GM12878 (cell line): Measurements from ENCODE around the gene KLHL22. TPM values are rescaled to one million over a fixed set of nuclear protein-coding genes. Genes with fewer than 3 reads are reported as not detected.

Experiments used
- ATAC-seq: fragments of 200-7000 bp; cut with Tn5 transposase; 3 replicates; pipeline ENCODE4 v1.9.1; 2020; ENCODE audit warnings: mild to moderate bottlenecking, moderate library complexity
- BruUV-seq: library from RNA; stranded (reverse); fragments of 400-500 nt; replicated peaks from 2 replicates; lab custom pipeline; 2021; lab: Mats Ljungman, UMichigan
- CTCF ChIA-PET: fragments of 300-600 bp; sonication (Branson Sonifier 250); formaldehyde crosslinking; extraction: SDS; loops from one replicate; lab custom pipeline; 2021; ENCODE audit warnings: inconsistent platforms; lab: Yijun Ruan, JAX
- POLR2A ChIA-PET: fragments of 350-600 bp; formaldehyde crosslinking; extraction: SDS; loops from one replicate; lab custom pipeline; 2021; ENCODE audit warnings: inconsistent platforms; lab: Charles Lee
- RAD21 ChIA-PET: fragments of 300-600 bp; sonication (Branson Sonifier 250); formaldehyde crosslinking; loops from one replicate; lab custom pipeline; 2023; ENCODE audit warnings: antibody characterized with exemption; ENCODE audit not compliant: unreplicated experiment; lab: Charles Lee
- SMC1A ChIA-PET: fragments of 300-600 bp; sonication (Branson Sonifier 250); formaldehyde crosslinking; loops from one replicate; lab custom pipeline; 2023; ENCODE audit not compliant: unreplicated experiment, uncharacterized antibody; lab: Charles Lee
- DNase-seq: peaks from one replicate; pipeline ENCODE4 v3.0.0-alpha.2; 2011; ENCODE audit warnings: low read depth, low spot score
- FAIRE-seq: peaks from 3 replicates; lab custom pipeline; 2011; peaks lifted over from hg19 to GRCh38; lab: Jason Lieb, UNC
- H2AFZ ChIP-seq: 2 replicates; pipeline ENCODE4 v1.6.0; 2011; ENCODE audit warnings: low read depth, low read length, control low read depth; ENCODE audit not compliant: control insufficient read depth
- H3K27ac ChIP-seq: 2 replicates; pipeline ENCODE4 v1.5.1; 2011; ENCODE audit warnings: control low read depth; ENCODE audit not compliant: control insufficient read depth, insufficient read depth
- H3K27me3 ChIP-seq, 2 experiments: replicated peaks in 1 of 2; 2 replicates each; pipeline versions ENCODE4 v1.6.0 to v1.6.1; 2011; ENCODE audit warnings: low read length in 1 of 2; ENCODE audit not compliant: control insufficient read depth in 2 of 2, insufficient read depth in 2 of 2
- H3K36me3 ChIP-seq, 2 experiments: 2 replicates each; pipeline ENCODE4 v1.5.1; 2011; ENCODE audit warnings: low read length in 1 of 2; ENCODE audit not compliant: control insufficient read depth in 2 of 2, insufficient read depth in 2 of 2
- H3K4me1 ChIP-seq: 2 replicates; pipeline ENCODE4 v1.6.1; 2011; ENCODE audit warnings: mild to moderate bottlenecking, low read length, moderate library complexity, mixed read lengths; ENCODE audit not compliant: control insufficient read depth, insufficient read depth
- H3K4me2 ChIP-seq: 2 replicates; pipeline ENCODE4 v1.6.0; 2011; ENCODE audit warnings: control low read depth; ENCODE audit not compliant: control insufficient read depth, insufficient read depth
- H3K4me3 ChIP-seq: fragments of 200-600 bp; sonication (generic); 2 replicates; pipeline ENCODE4 v1.5.1; 2016
- H3K79me2 ChIP-seq: 2 replicates; pipeline ENCODE4 v1.6.0; 2011; ENCODE audit warnings: low read length; ENCODE audit not compliant: control insufficient read depth, insufficient read depth
- H3K9ac ChIP-seq: 2 replicates; pipeline ENCODE4 v1.8.0; 2011; ENCODE audit warnings: low read length, control low read depth, mixed read lengths; ENCODE audit not compliant: control insufficient read depth, insufficient read depth
- H3K9me3 ChIP-seq: replicated peaks from 3 replicates; pipeline ENCODE4 v1.5.1; 2011; ENCODE audit warnings: mild to moderate bottlenecking, low read length; ENCODE audit not compliant: control insufficient read depth, insufficient read depth
- H4K20me1 ChIP-seq: 2 replicates; pipeline ENCODE4 v1.6.0; 2011; ENCODE audit not compliant: control insufficient read depth, insufficient read depth
- BCLAF1 ChIP-seq: fragments of 450-650 bp; IDR thresholded peaks from 2 replicates; pipeline ENCODE4 v1.6.1; 2017; ENCODE audit warnings: antibody characterized with exemption, mild to moderate bottlenecking, moderate library complexity
- FOXK2 ChIP-seq: fragments of 450-650 bp; IDR thresholded peaks from 2 replicates; pipeline ENCODE4 v1.6.1; 2017; ENCODE audit warnings: mild to moderate bottlenecking, moderate library complexity
- GABPA ChIP-seq: IDR thresholded peaks from 2 replicates; pipeline ENCODE4 v1.6.1; 2014; ENCODE audit warnings: antibody characterized with exemption, low read depth, mild to moderate bottlenecking, inconsistent platforms
- HCFC1 ChIP-seq: fragments of 150-350 bp; IDR thresholded peaks from 2 replicates; pipeline ENCODE4 v1.6.1; 2014; ENCODE audit warnings: low read length
- HDGF ChIP-seq: fragments of 450-650 bp; IDR thresholded peaks from 2 replicates; pipeline ENCODE4 v1.6.1; 2016; ENCODE audit warnings: antibody characterized with exemption
- IRF4 ChIP-seq: IDR thresholded peaks from 2 replicates; pipeline ENCODE4 v1.6.1; 2011; ENCODE audit warnings: low read depth, low read length
- JUND ChIP-seq: IDR thresholded peaks from 2 replicates; pipeline ENCODE4 v1.6.1; 2012; ENCODE audit warnings: low read depth, mild to moderate bottlenecking, low read length, improper control_type of control experiment, moderate library complexity
- KDM1A ChIP-seq: fragments of 200-600 bp; sonication (generic); IDR thresholded peaks from 2 replicates; pipeline ENCODE4 v1.6.1; 2016; ENCODE audit warnings: borderline replicate concordance
- LARP7 ChIP-seq: fragments of 450-650 bp; IDR thresholded peaks from 2 replicates; pipeline ENCODE4 v1.6.1; 2017; ENCODE audit warnings: mild to moderate bottlenecking
- NFXL1 ChIP-seq: fragments of 450-650 bp; IDR thresholded peaks from 2 replicates; pipeline ENCODE4 v1.6.1; 2017; ENCODE audit warnings: antibody characterized with exemption, mild to moderate bottlenecking, borderline replicate concordance
- NKRF ChIP-seq: fragments of 450-650 bp; conservative IDR thresholded peaks from 2 replicates; pipeline ENCODE4 v1.6.1; 2017; ENCODE audit warnings: mild to moderate bottlenecking, moderate library complexity
- NR2C1 ChIP-seq: fragments of 450-650 bp; IDR thresholded peaks from 2 replicates; pipeline ENCODE4 v1.6.1; 2017; ENCODE audit warnings: antibody characterized with exemption, mild to moderate bottlenecking, moderate library complexity
- POLR2AphosphoS2 ChIP-seq: IDR thresholded peaks from 2 replicates; pipeline ENCODE4 v1.6.1; 2011; ENCODE audit warnings: low read depth, mild to moderate bottlenecking, low read length, improper control_type of control experiment, moderate library complexity
- RB1 ChIP-seq: fragments of 450-650 bp; formaldehyde crosslinking; IDR thresholded peaks from 2 replicates; pipeline ENCODE4 v1.6.1; 2017; ENCODE audit warnings: mild to moderate bottlenecking, borderline replicate concordance
- SMAD1 ChIP-seq: fragments of 450-650 bp; IDR thresholded peaks from 2 replicates; pipeline ENCODE4 v1.6.1; 2018; ENCODE audit warnings: mild to moderate bottlenecking, low read depth; ENCODE audit not compliant: partially characterized antibody
- SRF ChIP-seq, 2 experiments: IDR thresholded peaks; 2 replicates each; pipeline ENCODE4 v1.6.1; 2011; ENCODE audit warnings: low read depth in 2 of 2, low read length in 2 of 2, mild to moderate bottlenecking in 1 of 2, moderate library complexity in 1 of 2
- YBX1 ChIP-seq: fragments of 450-650 bp; IDR thresholded peaks from 2 replicates; pipeline ENCODE4 v1.6.1; 2016; ENCODE audit warnings: antibody characterized with exemption
- WGBS: methylation state at CpG from one replicate; pipeline ENCODE4 v1.1.6; 2016; ENCODE audit warnings: low lambda C conversion rate; ENCODE audit not compliant: insufficient replicate concordance, insufficient coverage; ENCODE audit errors: missing lambda C conversion rate; 5-methylcytosine and 5-hydroxymethylcytosine counted together
- in situ Hi-C: fragments of 300-500 bp; cut with MboI; formaldehyde crosslinking; loops from 9 replicates; pipeline ENCODE4 v1.14.3; 2018; ENCODE audit warnings: mixed read lengths
- intact Hi-C: fragments of 100-400 bp; cut with micrococcal nuclease; formaldehyde crosslinking; loops from one replicate; pipeline ENCODE4 v1.14.2; 2022; ENCODE audit not compliant: unreplicated experiment
- polyA plus RNA-seq, 11 experiments: library from polyadenylated mRNA; depleted of rRNA in 4 of 11; unstranded in 6 of 11; stranded (reverse) in 5 of 11; fragments of >200 nt; fragmentation: Nextera tagmentation in 4 of 11; fragmentation: Illumina TruSeq in 1 of 11; extraction: Ambion mirVana in 4 of 11; extraction: Trizol in 1 of 11; gene quantifications; 1 replicate in 1 of 11; 2 replicates in 10 of 11; pipeline versions ENCODE4 v1.2.1 to v1.2.3, GENCODE V29; 2011 to 2016; ENCODE audit warnings: inconsistent platforms in 2 of 11, missing spikeins in 2 of 11, low read depth in 1 of 11
- total RNA-seq, 4 experiments: library from RNA; depleted of rRNA in 3 of 4; stranded (reverse); fragments of >200 nt in 3 of 4; fragmentation: Illumina TruSeq in 1 of 4; extraction: Trizol in 1 of 4; gene quantifications; 2 replicates each; pipeline versions ENCODE4 v1.2.1 to v1.2.3, GENCODE V29; 2013 to 2021
- TF ChIP-seq, protein P1 (sequence below): fragments of 450-650 bp; IDR thresholded peaks from 2 replicates; pipeline ENCODE4 v1.6.1; 2018; ENCODE audit warnings: borderline replicate concordance, mild to moderate bottlenecking; ENCODE audit not compliant: partially characterized antibody

The KLHL22 gene
- total and polyA plus RNA-seq, 10 of the 15 experiments (the other 5 are each of a cell fraction or from before 2014, with no cell fraction given) = 0.06 to 22.1 (median 14.2) TPM

DNA sequence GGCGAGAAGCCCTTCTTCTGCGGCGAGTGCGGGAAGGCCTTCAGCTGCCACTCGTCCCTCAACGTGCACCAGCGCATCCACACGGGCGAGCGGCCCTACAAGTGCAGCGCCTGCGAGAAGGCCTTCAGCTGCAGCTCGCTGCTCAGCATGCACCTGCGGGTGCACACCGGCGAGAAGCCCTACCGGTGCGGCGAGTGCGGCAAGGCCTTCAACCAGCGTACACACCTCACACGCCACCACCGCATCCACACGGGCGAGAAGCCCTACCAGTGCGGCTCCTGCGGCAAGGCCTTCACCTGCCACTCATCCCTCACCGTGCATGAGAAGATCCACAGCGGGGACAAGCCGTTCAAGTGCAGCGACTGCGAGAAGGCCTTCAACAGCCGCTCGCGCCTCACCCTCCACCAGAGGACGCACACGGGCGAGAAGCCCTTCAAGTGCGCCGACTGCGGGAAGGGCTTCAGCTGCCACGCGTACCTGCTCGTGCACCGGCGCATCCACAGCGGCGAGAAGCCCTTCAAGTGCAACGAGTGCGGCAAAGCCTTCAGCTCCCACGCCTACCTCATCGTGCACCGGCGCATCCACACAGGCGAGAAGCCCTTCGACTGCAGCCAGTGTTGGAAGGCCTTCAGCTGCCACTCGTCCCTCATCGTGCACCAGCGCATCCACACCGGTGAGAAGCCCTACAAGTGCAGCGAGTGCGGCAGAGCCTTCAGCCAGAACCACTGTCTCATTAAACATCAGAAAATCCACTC is 89.5 kb downstream of the KLHL22 start:
- TF ChIP-seq HCFC1 (no peak), NFXL1 (no peak), KDM1A (no peak), LARP7 (no peak), NKRF (no peak), GABPA (no peak), BCLAF1 (no peak), POLR2AphosphoS2 (no peak), NR2C1 (no peak), RB1 (no peak), SRF (IDR thresholded peaks at IDR 0.05; ENCODE audit: low read depth in 2 of 2, low read length in 2 of 2) (no peak), HDGF (no peak), SMAD1 (no peak), IRF4 (no peak), FOXK2 (no peak), YBX1 (no peak), JUND (no peak)
- TF ChIP-seq, protein P1, sequence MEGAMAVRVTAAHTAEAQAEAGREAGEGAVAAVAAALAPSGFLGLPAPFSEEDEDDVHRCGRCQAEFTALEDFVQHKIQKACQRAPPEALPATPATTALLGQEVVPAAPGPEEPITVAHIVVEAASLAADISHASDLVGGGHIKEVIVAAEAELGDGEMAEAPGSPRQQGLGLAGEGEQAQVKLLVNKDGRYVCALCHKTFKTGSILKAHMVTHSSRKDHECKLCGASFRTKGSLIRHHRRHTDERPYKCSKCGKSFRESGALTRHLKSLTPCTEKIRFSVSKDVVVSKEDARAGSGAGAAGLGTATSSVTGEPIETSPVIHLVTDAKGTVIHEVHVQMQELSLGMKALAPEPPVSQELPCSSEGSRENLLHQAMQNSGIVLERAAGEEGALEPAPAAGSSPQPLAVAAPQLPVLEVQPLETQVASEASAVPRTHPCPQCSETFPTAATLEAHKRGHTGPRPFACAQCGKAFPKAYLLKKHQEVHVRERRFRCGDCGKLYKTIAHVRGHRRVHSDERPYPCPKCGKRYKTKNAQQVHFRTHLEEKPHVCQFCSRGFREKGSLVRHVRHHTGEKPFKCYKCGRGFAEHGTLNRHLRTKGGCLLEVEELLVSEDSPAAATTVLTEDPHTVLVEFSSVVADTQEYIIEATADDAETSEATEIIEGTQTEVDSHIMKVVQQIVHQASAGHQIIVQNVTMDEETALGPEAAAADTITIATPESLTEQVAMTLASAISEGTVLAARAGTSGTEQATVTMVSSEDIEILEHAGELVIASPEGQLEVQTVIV = no peak
- TF ChIP-seq, all 136 proteins: peak for 0
- POLR2A ChIA-PET = no interaction called here
- in situ Hi-C loops (no loop called here), intact Hi-C loops (no loop called here)
- Histone ChIP-seq H3K4me3 (no peak overlapping the region), H3K36me3 (peaks cover 0 to 6% of the 10 kb centered on the region in 2 experiments; a peak in 3 of 4 replicates), H3K27ac (no peak overlapping the region), H4K20me1 (no peaks in the 10 kb centered on the region), H3K4me1 (no peaks in the 10 kb centered on the region), H3K4me2 (no peak overlapping the region), H3K9ac (no peak overlapping the region), H3K79me2 (no peaks in the 10 kb centered on the region), H3K27me3 (no peaks in the 10 kb centered on the region; a peak in 1 of 4 replicates), H3K9me3 (no peaks in the 10 kb centered on the region), H2AFZ (no peak overlapping the region)
- no peak for FAIRE-seq
- RAD21 ChIA-PET = no interaction called here
- WGBS = 93% methylated on average over 62 of the region's 62 CpGs
- SMC1A ChIA-PET = no interaction called here
- no TSS peak for BruUV-seq
- no peak for ATAC-seq
- DNase-seq = no peak
- CTCF ChIA-PET = no interaction called here
